SK-N-MC (cell line): Measurements from ENCODE around the gene GRID2.

Experiments
- EZH2 ChIP-seq: fragments of 200-600 bp; sonication (generic); IDR thresholded peaks from one replicate; pipeline ENCODE4 v1.6.1; 2017; ENCODE audit warnings: antibody characterized with exemption
- POLR2AphosphoS5 ChIP-seq: IDR thresholded peaks from 2 replicates; pipeline ENCODE4 v1.6.1; 2012; ENCODE audit warnings: mild to moderate bottlenecking, low read depth, low read length, borderline replicate concordance

- TF ChIP-seq EZH2 (no peak), POLR2AphosphoS5 (no peak)
Measured at GRCh38 chr4:92862509-92862908, 558.7 kb downstream of the GRID2 start.
